Head of caudate nucleus (tissue), 42 donors: ENCODE results near the gene KRT23.
"Not testable (repeated sequence)": the region's sequence is repeated elsewhere in the genome, so short reads cannot be mapped to it uniquely, and the experiment has no call there.

Source experiments
- DNase-seq, 42 donors: peaks; one replicate each; pipeline versions ENCODE4 v3.0.0 to v3.0.0-alpha.2; 2020 to 2021; ENCODE audit warnings: mixed read lengths in 7 of 42
- intact Hi-C: fragments of 100-400 bp; cut with DNase I; formaldehyde crosslinking; loops from one replicate; pipeline ENCODE4 v1.15.0; 2022

The KRT23 gene

GRCh38 chr17:40952154-40952553, 14.7 kb upstream of the KRT23 start:
- intact Hi-C loops = no loop called here
- no peak for DNase-seq

- no peak for DNase-seq
- intact Hi-C loops = no loop called here
Measured at GRCh38 chr17:40951011-40951622, 13.7 kb upstream of the KRT23 start.

GRCh38 chr17:40950176-40950575, 12.7 kb upstream of the KRT23 start:
- DNase-seq = no peak
- intact Hi-C loops = no loop called here

GRCh38 chr17:40949418-40949817, 12.0 kb upstream of the KRT23 start:
- intact Hi-C loops = no loop called here
- DNase-seq = no peak

DNA sequence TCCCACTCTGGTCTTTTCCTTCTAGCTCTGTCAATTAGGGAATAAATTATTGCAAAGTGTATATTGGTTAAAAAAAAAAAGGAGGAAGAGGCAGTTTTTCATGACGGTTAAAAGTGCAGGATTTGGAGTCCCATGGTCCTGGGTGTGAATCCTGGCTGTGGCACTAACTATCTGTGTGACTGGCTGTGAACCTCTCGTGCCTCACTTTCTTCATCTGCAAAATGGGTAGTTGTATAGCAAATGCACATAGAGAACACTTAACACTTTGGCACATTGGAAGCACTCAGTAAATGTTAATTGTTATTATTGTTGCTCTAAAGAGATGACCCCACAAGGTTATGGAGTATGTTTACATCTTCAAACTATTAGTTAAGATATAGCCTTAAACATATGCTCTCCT, 10.5 kb upstream of the KRT23 start:
- intact Hi-C loops = no loop called here
- no peak for DNase-seq

DNA sequence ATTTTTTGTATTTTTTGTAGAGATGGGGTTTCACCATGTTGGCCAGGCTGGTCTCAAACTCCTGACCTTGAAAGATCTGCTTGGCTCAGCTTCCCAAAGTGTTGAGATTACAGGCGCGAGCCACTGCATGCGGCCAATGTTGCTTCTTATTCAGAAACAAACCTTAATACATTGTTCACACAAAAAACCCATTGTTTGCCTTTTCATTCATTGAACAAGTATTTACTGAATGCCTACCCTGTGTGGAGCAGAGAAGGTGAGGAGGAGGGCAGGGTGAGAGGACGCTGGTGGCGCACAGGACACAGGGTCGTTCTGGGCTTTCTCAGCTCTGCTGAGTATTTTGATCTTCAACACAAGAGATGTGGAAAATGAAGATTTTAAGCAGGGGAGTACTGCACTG, 8.0 kb upstream of the KRT23 start:
- intact Hi-C loops = no loop called here
- DNase-seq = no peak

DNA sequence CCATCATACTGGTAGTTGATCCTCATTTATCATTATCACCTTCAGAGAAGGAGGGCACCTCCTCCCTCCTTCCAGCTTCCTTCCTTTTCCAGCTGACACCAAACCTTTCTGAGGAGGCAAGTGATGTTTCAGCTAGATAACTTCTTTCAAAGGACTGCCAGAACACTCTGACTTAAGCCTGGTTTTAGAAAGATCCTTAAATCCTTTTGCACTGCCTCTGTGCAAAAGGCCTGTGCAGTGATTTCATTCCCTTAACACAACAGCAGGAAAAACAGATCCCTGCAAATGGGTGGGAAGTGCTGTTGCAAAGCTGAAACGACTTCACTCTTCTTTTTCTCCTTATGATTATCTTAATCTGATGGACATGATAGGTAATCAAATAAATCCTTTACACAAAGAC, 7.1 kb upstream of the KRT23 start:
- no peak for DNase-seq

GRCh38 chr17:40942553-40942952, 5.1 kb upstream of the KRT23 start:
- DNase-seq = no peak
- intact Hi-C loops = no loop called here

More for the DNA sequence above, 7.1 kb upstream of the KRT23 start:
- intact Hi-C loops = no loop called here

- DNase-seq = no peak
- intact Hi-C loops = no loop called here
Measured at GRCh38 chr17:40940266-40940665, 2.8 kb upstream of the KRT23 start.

GRCh38 chr17:40938981-40939380, 1.5 kb upstream of the KRT23 start:
- no peak for DNase-seq
- intact Hi-C loops = no loop called here

- intact Hi-C loops = no loop called here
- peak in 8 of 42 donors; percentile 6 to 26 (median 13) for DNase-seq
Measured at GRCh38 chr17:40936976-40937375, 470 bp downstream of the KRT23 start.

DNA sequence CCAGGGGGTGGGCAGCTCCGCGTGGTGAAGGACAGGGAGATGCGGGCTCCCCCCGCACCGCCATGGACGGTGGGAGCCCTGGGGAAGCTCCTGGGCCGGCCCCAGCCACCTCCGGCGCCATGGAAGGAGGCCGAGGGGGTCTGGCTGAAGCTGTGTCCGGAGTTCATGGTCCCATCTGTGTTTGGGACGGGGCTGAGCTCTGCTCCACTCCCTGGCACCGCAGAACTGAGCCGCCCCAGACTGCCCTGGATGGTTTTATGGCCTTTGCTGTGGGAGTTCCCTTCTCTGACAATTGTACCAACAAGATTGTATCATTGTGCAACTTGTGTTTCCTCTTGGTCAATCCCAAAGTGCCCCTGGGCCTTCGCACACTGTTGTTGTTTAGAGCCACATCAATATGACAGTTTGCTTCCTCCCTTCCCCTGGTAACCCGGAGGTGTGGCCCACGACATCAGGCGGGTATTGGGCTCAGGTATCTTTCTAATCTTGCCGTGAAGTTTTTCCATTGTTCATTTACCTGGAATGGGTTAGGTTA, 942 bp downstream of the KRT23 start:
- no peak for DNase-seq
- intact Hi-C loops = no loop called here

DNA sequence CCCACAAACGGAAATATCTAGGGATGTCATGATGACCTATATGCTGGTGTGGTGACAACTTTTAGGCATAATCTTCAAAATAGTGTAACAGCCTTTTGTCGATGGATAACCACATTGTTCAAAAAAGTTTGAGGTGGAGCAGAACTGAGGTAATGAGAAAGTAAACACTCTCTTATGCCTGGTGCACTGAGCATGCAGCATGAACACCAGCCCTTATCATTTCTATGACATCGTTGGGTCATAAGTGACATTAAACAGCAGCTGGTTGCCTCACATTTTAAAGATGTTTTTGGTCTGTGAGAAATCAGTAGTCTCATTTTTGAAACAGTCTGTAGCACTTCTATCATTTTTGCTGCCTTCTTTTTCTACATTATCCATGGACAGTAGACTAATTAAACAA, 1.8 kb downstream of the KRT23 start:
- intact Hi-C loops = no loop called here
- DNase-seq = no peak

- intact Hi-C loops = no loop called here
- DNase-seq = no peak
Measured at GRCh38 chr17:40932608-40933007, 4.8 kb downstream of the KRT23 start.

GRCh38 chr17:40931311-40931710, 6.1 kb downstream of the KRT23 start:
- intact Hi-C loops = no loop called here
- no peak for DNase-seq

- intact Hi-C loops = no loop called here
- peak in 26 of 42 donors; percentile 4 to 71 (median 36) for DNase-seq
Measured at GRCh38 chr17:40926341-40926740, 11.1 kb downstream of the KRT23 start.

GRCh38 chr17:40922239-40922638, 15.2 kb downstream of the KRT23 start:
- intact Hi-C loops = no loop called here
- DNase-seq = peak in 26 of 42 donors; percentile 15 to 81 (median 46)

DNA sequence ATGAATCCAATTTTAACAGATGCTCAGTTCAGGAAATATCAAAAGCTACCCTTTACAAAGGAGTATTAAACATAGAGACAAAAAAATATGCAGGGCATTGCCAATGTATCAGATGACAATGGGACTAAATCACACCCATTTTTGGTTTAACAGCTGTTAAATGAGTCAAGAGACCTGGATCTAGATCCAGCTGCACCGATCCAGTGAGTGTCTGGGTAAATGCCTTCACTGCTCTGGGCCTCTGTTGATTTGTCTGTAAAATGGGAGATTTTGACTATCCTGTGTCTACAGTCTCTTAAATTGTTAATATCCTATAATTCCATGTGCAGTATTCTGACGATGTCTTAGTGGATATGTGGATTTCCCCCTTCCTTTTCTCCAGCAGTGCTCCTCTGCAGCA, 16.4 kb downstream of the KRT23 start:
- intact Hi-C loops = no loop called here
- no peak for DNase-seq

- DNase-seq = not testable (repeated sequence)
- intact Hi-C loops = loop anchor here (10.0 kb wide), 1 partner anchor 748 kb away; no protein-coding TSS in a partner anchor
Measured at GRCh38 chr17:40917116-40917515, 20.3 kb downstream of the KRT23 start.

GRCh38 chr17:40916366-40916765, 21.1 kb downstream of the KRT23 start:
- DNase-seq = no peak
- intact Hi-C loops = loop anchor here (10.0 kb wide), 1 partner anchor 748 kb away; no protein-coding TSS in a partner anchor

GRCh38 chr17:40915721-40916256, 21.7 kb downstream of the KRT23 start:
- DNase-seq = no peak
- intact Hi-C loops = loop anchor here (10.0 kb wide), 1 partner anchor 749 kb away; no protein-coding TSS in a partner anchor
